ENCODE measurements around the gene CLCNKB. TPM values are rescaled to one million over a fixed set of nuclear protein-coding genes. Genes with fewer than 3 reads are reported as not detected.
A peak's percentile ranks its signal among the peaks of the same experiment; 100 is the strongest.
"Not testable (repeated sequence)": the region's sequence is repeated elsewhere in the genome, so short reads cannot be mapped to it uniquely, and the experiment has no call there.

Gene CLCNKB
- total RNA-seq, 1 donor from 2014 or later = 0.60 TPM

- DNase-seq (ENCODE audit: low read depth) = no peak
These were observed 28.1 kb upstream of the CLCNKB start for GRCh38 chr1:16015491-16015890.

- no peak for DNase-seq (ENCODE audit: low read depth)
These were observed 27.4 kb upstream of the CLCNKB start for GRCh38 chr1:16015960-16016901.

GRCh38 chr1:16017076-16017460, 26.5 kb upstream of the CLCNKB start:
- DNase-seq (ENCODE audit: low read depth) = no peak

DNA sequence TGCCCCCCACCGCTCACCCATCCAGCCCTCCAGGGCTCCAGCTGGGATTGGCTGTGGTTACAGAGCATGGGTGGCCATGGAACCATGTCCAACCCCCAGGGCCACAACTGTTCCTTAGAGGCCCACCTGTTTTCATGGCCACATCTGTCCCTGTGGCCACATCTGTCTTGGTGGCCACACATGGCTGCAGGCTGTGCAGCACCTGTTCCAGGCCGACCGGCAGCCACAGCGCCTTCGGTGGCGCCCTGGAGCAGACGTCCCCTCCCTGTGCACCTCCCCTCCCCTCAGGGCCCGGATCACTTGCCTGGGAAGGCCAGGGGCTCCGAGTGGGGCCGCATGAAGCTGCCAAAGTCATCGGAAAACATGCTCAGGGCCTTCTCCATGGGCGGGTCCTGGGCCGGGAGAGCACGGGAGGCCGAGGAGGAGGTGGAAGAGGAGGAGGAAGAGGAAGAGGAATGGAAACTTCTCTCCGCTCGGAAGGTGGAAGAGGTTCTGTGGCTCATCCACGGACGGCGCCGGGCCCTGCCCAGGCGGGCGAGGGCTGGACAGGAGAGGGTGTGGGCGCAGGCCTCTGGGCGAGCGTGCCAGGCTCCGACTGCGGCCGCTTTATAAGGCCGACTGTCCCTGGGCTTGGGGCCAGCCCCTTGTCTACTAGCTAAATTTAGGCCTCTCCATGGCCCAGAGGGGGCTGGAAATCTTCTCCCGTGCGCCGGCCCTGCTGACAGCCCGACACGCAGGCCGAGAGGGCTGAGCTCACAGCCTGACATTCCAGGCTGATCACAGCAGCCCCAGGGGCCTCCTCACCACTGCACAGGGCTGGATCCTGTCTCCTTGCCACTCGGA, 25.9 kb upstream of the CLCNKB start, which contains the start of gene HSPB7:
Gene HSPB7, minus strand, starts transcription at position 583 of the 843 bp plus-strand sequence. Its CDS starts 80 bp downstream, at position 503.
- no peak for DNase-seq (ENCODE audit: low read depth)

DNA sequence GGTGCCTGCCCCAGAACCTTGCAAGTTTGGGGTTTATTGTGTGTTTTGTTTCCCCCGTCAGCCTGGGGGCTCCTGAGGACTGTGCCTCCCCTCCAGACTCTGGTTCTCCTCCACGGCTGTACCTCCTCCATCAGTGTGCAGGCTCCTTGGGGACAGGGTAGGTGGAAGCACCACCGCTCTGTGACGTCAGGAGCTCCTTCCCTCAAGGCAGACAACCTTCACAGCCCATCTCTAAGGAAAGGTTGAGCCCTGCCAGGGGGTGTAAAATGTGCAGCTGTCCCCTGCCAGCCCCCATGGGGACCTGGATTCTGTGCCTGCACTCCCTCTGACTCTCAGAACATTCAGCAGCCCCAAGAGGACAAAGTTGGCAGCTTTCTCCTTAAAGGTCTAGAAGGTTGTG, 25.3 kb upstream of the CLCNKB start:
- no peak for DNase-seq (ENCODE audit: low read depth)

- DNase-seq (ENCODE audit: low read depth) = no peak
These were observed 24.6 kb upstream of the CLCNKB start for GRCh38 chr1:16018749-16019643.

DNA sequence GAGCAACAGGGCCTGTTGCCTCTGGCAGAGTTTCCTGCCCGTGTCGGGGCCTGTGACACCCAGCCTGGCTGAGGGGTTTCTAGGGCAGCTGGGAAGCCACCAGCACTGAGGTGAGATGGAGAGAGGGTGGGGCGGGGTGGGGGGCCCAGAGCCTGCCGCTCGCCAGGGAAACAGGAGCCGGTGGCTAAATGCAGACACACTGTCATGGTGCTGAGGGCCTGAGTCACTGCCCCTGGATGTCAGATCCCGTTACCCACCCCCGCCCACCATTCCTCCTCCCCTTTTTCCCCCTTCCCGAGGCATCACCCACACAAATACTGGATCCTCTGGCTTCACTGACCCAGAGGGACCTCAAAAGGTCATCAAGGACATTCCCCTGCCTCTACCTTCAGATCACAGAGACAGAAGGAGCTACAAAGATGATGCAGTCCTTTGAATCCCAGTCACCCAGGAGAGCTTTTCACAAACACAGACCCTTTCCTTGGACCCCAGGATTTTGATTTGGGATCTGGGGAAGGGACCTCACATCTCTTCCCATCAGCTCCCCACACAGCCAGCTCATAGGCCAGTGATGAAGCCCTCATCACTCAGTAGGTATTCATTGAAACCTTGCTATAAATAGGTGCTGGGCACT, 23.8 kb upstream of the CLCNKB start:
- peak; percentile 28 for DNase-seq (ENCODE audit: low read depth)

DNA sequence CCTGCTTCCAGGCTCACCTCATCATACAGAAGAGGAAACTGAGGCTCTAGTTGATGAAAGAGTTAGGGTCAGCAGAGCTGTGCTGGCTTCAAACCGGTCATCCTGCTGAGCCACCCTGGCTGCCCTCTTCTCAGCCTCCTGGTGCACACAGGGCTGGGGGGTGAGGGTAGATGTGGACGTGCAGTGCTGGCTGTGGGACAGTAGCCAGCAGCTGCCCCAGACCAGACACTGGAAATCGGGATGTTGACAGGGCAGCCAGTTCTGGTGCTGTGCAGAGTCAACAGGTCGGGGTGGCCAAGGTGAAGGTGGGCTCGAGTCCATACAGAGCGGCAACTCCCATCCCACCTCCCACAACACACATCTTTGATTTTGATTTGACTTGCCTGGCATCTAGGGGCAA, 23.3 kb upstream of the CLCNKB start:
- DNase-seq (ENCODE audit: low read depth) = no peak

GRCh38 chr1:16020878-16021277, 22.7 kb upstream of the CLCNKB start:
- not testable (repeated sequence) for DNase-seq (ENCODE audit: low read depth)

DNA sequence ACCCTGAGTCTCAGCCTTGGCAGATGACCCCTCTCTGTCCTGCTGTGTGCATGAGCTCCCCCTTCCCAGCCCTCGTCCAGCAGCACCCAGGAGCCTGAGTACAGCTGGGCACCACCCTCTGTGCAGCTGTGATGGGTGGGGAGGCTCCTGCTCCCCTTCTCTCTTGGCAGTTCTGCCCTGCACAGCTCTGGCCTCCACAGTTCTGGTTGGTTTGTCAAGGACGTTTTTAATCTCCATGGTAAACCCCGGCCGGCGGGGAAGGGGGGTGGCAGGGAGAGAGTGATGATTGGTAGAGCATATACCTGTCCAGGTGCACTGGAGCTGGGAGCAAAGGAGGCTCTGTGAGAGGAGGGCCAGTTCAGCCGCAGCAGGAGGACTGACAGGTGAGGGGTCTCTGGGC, 21.9 kb upstream of the CLCNKB start, which contains the start of gene CLCNKA:
Gene CLCNKA, plus strand, starts transcription at position 356 of the 400 bp plus-strand sequence. CDS start 584 bp downstream, outside the sequence.
- DNase-seq (ENCODE audit: low read depth) = no peak

DNA sequence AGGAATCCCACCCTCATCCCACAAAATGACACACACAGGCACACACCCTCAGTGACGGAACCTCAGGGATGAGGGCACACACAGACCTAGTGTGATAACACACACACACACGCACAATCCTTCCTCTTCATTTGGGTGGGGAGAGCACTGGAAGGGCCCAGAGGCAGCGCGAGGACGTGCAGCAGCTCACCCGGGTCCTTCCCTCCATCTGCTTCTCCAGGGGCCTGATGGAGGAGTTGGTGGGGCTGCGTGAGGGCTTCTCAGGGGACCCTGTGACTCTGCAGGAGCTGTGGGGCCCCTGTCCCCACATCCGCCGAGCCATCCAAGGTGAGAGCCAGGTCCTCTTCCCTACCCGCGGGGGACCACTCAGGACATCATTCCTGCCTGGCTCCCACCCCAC, 21.2 kb upstream of the CLCNKB start:
- no peak for DNase-seq (ENCODE audit: low read depth)

- no peak for DNase-seq (ENCODE audit: low read depth)
These were observed 20.4 kb upstream of the CLCNKB start for GRCh38 chr1:16023050-16023653.

- DNase-seq (ENCODE audit: low read depth) = not testable (repeated sequence)
These were observed 17.3 kb upstream of the CLCNKB start for GRCh38 chr1:16026302-16026701.

DNA sequence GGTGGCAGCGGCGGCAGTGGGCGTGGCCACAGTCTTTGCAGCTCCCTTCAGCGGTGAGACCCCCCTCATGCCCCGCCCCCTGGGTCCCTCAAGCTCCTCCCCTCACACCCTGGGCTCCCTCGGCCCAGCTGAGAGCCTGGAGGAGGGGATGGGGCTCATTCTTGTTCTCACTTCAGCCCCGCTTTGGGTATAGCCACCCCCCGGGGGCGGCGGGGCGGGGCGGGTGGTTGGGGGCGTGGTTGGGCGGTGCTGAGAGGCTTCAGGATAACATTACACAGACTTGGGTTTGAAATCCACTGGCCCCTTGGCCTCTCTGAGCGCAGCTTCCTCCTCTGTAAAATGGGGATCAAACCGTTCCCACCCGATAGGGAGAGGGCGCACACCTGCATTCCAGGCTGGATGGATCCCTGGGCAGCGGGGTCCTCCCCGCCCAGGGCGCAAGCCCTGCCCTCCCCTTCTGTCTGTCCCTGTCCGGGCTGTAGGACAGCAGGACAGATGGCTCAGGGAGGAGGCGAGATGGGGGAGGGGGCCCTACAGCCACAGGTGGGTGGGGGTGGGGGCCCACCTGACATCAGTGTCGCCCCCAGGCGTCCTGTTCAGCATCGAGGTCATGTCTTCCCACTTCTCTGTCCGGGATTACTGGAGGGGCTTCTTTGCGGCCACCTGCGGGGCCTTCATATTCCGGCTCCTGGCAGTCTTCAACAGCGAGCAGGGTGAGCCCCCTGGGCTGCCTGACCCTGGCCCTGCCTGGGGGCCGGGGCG, 16.7 kb upstream of the CLCNKB start:
- DNase-seq (ENCODE audit: low read depth) = no peak

GRCh38 chr1:16028237-16029002, 15.2 kb upstream of the CLCNKB start:
- no peak for DNase-seq (ENCODE audit: low read depth)

DNA sequence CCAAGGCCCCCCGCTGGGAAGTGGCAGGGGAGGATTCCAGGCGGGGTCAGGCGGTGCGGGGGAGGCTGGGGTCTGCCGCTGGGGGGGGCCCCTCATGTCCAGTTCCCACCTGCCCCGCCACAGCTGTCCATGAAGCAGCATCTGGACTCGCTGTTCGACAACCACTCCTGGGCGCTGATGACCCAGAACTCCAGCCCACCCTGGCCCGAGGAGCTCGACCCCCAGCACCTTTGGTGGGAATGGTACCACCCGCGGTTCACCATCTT, 14.6 kb upstream of the CLCNKB start:
- DNase-seq (ENCODE audit: low read depth) = not testable (repeated sequence)

- DNase-seq (ENCODE audit: low read depth) = no peak
These were observed 14.3 kb upstream of the CLCNKB start for GRCh38 chr1:16029288-16029687.

DNA sequence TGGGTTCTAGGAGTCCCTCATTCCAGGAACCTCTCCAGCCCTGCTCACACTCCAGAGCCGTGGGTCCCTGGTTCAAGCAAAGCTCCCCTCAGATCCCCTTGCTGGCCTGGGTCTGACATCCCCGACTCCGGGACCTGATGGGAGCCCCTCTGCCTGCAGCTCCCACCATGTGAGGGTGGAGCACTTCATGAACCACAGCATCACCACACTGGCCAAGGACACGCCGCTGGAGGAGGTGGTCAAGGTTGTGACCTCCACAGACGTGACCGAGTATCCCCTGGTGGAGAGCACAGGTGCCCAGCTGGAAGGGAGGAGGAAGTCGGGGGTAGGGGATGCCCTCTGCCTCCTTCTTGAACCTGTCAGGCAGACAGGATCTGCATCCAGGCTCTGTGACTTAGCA, 12.0 kb upstream of the CLCNKB start:
- DNase-seq (ENCODE audit: low read depth) = no peak
